Right ventricle myocardium inferior (tissue), 1 donor: ENCODE data around the gene ATG16L2. TPM values are rescaled to one million over a fixed set of nuclear protein-coding genes. Genes with fewer than 3 reads are reported as not detected.
"Not testable (repeated sequence)": the region's sequence is repeated elsewhere in the genome, so short reads cannot be mapped to it uniquely, and the experiment has no call there.

Experiments used
- ATAC-seq: fragments of 200-7000 bp; cut with Tn5 transposase; one replicate; pipeline ENCODE4 v1.9.1; 2020; ENCODE audit warnings: mild to moderate bottlenecking, moderate library complexity
- DNase-seq: peaks from one replicate; pipeline ENCODE4 v3.0.0; 2021; ENCODE audit errors: missing footprints
- intact Hi-C: fragments of 100-400 bp; cut with DNase I; formaldehyde crosslinking; loops from one replicate; pipeline ENCODE4 v1.11.0; 2022
- total RNA-seq: library from RNA; stranded (reverse); fragmentation: NEBNext Ultra II Directional; extraction: Animal tissue kit (Norgen Biotek cat#: 25700); gene quantifications from one replicate; pipeline ENCODE4 v1.2.1, GENCODE V29; 2021
- donor health status: DM: no; HTN: yes; CAD: no; lungs with severe emphysema.

Gene ATG16L2
- total RNA-seq, 1 donor from 2014 or later = 16.5 TPM

- no peak for DNase-seq
- intact Hi-C loops = loop anchor here (5.0 kb wide), 1 partner anchor 42 kb away; no protein-coding TSS in a partner anchor
Observed at GRCh38 chr11:72778535-72779494, 35.4 kb upstream of the ATG16L2 start.

GRCh38 chr11:72779495-72780128 lies 34.6 kb upstream of the ATG16L2 start:
- intact Hi-C loops = loop anchor here (5.0 kb wide), 1 partner anchor 42 kb away; no protein-coding TSS in a partner anchor
- DNase-seq = no peak
- ATAC-seq = no peak

More at GRCh38 chr11:72778535-72779494, 35.4 kb upstream of the ATG16L2 start:
- ATAC-seq = no peak

- intact Hi-C loops = no loop called here
- ATAC-seq (no peak), DNase-seq (no peak)
Observed at GRCh38 chr11:72780296-72781062, 33.7 kb upstream of the ATG16L2 start.

- ATAC-seq (no peak), DNase-seq (no peak)
- intact Hi-C loops = no loop called here
Observed at GRCh38 chr11:72781063-72781312, 33.2 kb upstream of the ATG16L2 start.

- ATAC-seq (peak; percentile 21), DNase-seq (no peak)
- intact Hi-C loops = no loop called here
Observed at GRCh38 chr11:72781313-72782080, 32.7 kb upstream of the ATG16L2 start.

- intact Hi-C loops = no loop called here
- no peak for ATAC-seq
Observed at GRCh38 chr11:72782081-72782920, 31.9 kb upstream of the ATG16L2 start.

GRCh38 chr11:72783144-72783905 lies 30.9 kb upstream of the ATG16L2 start:
- ATAC-seq (no peak), DNase-seq (no peak)
- intact Hi-C loops = no loop called here

More at GRCh38 chr11:72782081-72782920, 31.9 kb upstream of the ATG16L2 start:
- no peak for DNase-seq

GRCh38 chr11:72784662-72785061 lies 29.5 kb upstream of the ATG16L2 start:
- intact Hi-C loops = no loop called here
- no peak for DNase-seq
- ATAC-seq = no peak

GRCh38 chr11:72786305-72787215 lies 27.7 kb upstream of the ATG16L2 start:
- peak; percentile 33 for ATAC-seq
- intact Hi-C loops = no loop called here
- DNase-seq = no peak

- ATAC-seq = no peak
- DNase-seq = no peak
- intact Hi-C loops = no loop called here
Observed at GRCh38 chr11:72787216-72788104, 26.8 kb upstream of the ATG16L2 start.

- intact Hi-C loops = no loop called here
- ATAC-seq = no peak
- no peak for DNase-seq
Observed at GRCh38 chr11:72788241-72788640, 26.0 kb upstream of the ATG16L2 start.

- DNase-seq (no peak), ATAC-seq (peak; percentile 38)
- intact Hi-C loops = no loop called here
Observed at GRCh38 chr11:72789493-72790131, 24.6 kb upstream of the ATG16L2 start.

- intact Hi-C loops, ATAC-seq, DNase-seq: not testable (repeated sequence)
Observed at GRCh38 chr11:72791228-72791627, 23.0 kb upstream of the ATG16L2 start.

GRCh38 chr11:72792437-72793021 lies 21.7 kb upstream of the ATG16L2 start:
- ATAC-seq (no peak), DNase-seq (no peak)
- intact Hi-C loops = loop anchor here (1.0 kb wide), 1 partner anchor 67 kb away; no protein-coding TSS in a partner anchor
